Measurements from ENCODE around the gene ACKR2. TPM values are rescaled to one million over a fixed set of nuclear protein-coding genes. Genes with fewer than 3 reads are reported as not detected.
A peak's percentile ranks its signal among the peaks of the same experiment; 100 is the strongest.

Gene ACKR2
- polyA plus RNA-seq, 1 of the 3 experiments (the other 2 are of a cell fraction), result 0.10 TPM

DNA sequence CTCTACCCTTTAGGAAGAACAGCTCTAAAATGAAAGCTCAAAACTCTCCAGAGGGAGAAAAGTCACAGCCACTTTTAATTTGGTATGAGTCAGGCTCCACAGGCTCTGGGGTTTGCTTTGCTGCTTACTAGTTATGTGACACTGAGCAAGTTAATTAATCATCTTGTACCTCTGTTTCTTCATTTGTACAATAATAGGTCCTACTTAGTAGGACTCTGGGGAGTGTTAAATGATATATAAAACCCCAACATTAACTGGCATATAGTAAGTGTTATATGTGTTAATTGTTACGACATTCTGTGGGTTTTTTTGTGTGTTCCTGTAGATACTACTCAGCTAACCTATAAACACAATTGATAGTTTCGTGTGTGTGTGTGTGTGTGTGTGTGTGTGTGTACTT lies 6.6 kb downstream of the ACKR2 start:
- no peak overlapping the region for H3K9ac ChIP-seq
- no peak overlapping the region for H3K27ac ChIP-seq (ENCODE audit: low read depth in 2 of 2, low read length in 1 of 2)
- H3K9me3 ChIP-seq, result no peaks in the 10 kb centered on the region
- H3F3A ChIP-seq (replicated peaks; ENCODE audit: insufficient read depth), result peaks cover 12% of the 10 kb centered on the region
- H3K4me1 ChIP-seq (ENCODE audit: control insufficient read depth in 1 of 2, insufficient read depth in 2 of 2, low read depth in 1 of 2, low read length in 1 of 2), result peaks cover 0 to 8% of the 10 kb centered on the region in 2 experiments; a peak in 2 of 4 replicates
- ChIA-PET CTCF (interaction anchor here (0.8 to 4.4 kb wide), 4 partner anchors 14 to 36 kb away, joined by 3 to 17 read pairs (median 4); no protein-coding TSS in a partner anchor), POLR2A (no interaction called here)
- H3K79me2 ChIP-seq (ENCODE audit: insufficient read depth), result no peaks in the 10 kb centered on the region
- TF ChIP-seq FOXM1 (IDR thresholded peaks at IDR 0.05; ENCODE audit: low read depth), result no peak
- TF ChIP-seq MXI1 (IDR thresholded peaks at IDR 0.05; ENCODE audit: low read depth, low read length), result no peak
- no peak for TF ChIP-seq SIN3A (IDR thresholded peaks at IDR 0.05; ENCODE audit: borderline replicate concordance, low read depth, low read length)
- H3K9me2 ChIP-seq, result no peaks in the 10 kb centered on the region
- no peaks in the 10 kb centered on the region for H3K36me3 ChIP-seq (replicated peaks in 1 of 2; ENCODE audit: control insufficient read depth in 1 of 2, insufficient read depth in 2 of 2, low read length in 1 of 2)
- H3K27me3 ChIP-seq (ENCODE audit: insufficient read depth), result no peaks in the 10 kb centered on the region
- no peaks in the 10 kb centered on the region for H4K20me1 ChIP-seq (ENCODE audit: insufficient read depth)
- no peak overlapping the region for H3K4me3 ChIP-seq (ENCODE audit: low read depth in 2 of 2, low read length in 1 of 2)
- 43% methylated on average over 2 of the region's 2 CpGs for WGBS (ENCODE audit: low lambda C conversion rate)
- DNase-seq, result no peak
- H3K4me2 ChIP-seq, result no peak overlapping the region
- no peak overlapping the region for H2AFZ ChIP-seq (ENCODE audit: low read depth)

GRCh38 chr3:42819351-42819965 lies 10.2 kb downstream of the ACKR2 start:
- peaks cover 12% of the 10 kb centered on the region for H3F3A ChIP-seq (replicated peaks; ENCODE audit: insufficient read depth)
- H3K27me3 ChIP-seq (ENCODE audit: insufficient read depth), result no peaks in the 10 kb centered on the region
- ChIA-PET POLR2A (interaction anchor here (0.5 to 1.1 kb wide), 2 partner anchors 15 to 165 kb away, joined by 3 to 5 read pairs; partner anchors contain the start of gene HIGD1A), CTCF (interaction anchor here (0.6 to 6.3 kb wide), 19 partner anchors 9 to 630 kb away, joined by 3 to 38 read pairs (median 4); partner anchors contain the start of genes ACKR2 and HIGD1A)
- H3K36me3 ChIP-seq (replicated peaks in 1 of 2; ENCODE audit: control insufficient read depth in 1 of 2, insufficient read depth in 2 of 2, low read length in 1 of 2), result no peaks in the 10 kb centered on the region
- peak overlapping the region; percentile 12 to 64; a peak in 2 of 4 replicates for H3K27ac ChIP-seq (ENCODE audit: low read depth in 2 of 2, low read length in 1 of 2)
- H3K4me2 ChIP-seq, result peak overlapping the region; percentile 12; the same call in 1 of the 2 replicates
- DNase-seq, result peak; percentile 54
- no peak overlapping the region for H3K4me3 ChIP-seq (ENCODE audit: low read depth in 2 of 2, low read length in 1 of 2)
- no peaks in the 10 kb centered on the region for H4K20me1 ChIP-seq (ENCODE audit: insufficient read depth)
- 5% methylated on average over 2 of the region's 2 CpGs for WGBS (ENCODE audit: low lambda C conversion rate)
- TF ChIP-seq REST (IDR thresholded peaks at IDR 0.05; ENCODE audit: low read depth, low read length) (no peak), CHD2 (IDR thresholded peaks at IDR 0.05; ENCODE audit: low read length, partially characterized antibody) (no peak)
- TF ChIP-seq, protein P1, sequence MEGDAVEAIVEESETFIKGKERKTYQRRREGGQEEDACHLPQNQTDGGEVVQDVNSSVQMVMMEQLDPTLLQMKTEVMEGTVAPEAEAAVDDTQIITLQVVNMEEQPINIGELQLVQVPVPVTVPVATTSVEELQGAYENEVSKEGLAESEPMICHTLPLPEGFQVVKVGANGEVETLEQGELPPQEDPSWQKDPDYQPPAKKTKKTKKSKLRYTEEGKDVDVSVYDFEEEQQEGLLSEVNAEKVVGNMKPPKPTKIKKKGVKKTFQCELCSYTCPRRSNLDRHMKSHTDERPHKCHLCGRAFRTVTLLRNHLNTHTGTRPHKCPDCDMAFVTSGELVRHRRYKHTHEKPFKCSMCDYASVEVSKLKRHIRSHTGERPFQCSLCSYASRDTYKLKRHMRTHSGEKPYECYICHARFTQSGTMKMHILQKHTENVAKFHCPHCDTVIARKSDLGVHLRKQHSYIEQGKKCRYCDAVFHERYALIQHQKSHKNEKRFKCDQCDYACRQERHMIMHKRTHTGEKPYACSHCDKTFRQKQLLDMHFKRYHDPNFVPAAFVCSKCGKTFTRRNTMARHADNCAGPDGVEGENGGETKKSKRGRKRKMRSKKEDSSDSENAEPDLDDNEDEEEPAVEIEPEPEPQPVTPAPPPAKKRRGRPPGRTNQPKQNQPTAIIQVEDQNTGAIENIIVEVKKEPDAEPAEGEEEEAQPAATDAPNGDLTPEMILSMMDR (IDR thresholded peaks at IDR 0.05), result peak; percentile 28; the same call in 1 of the 2 replicates
- no peaks in the 10 kb centered on the region for H3K9me3 ChIP-seq
- H3K79me2 ChIP-seq (ENCODE audit: insufficient read depth), result no peaks in the 10 kb centered on the region
- no peak overlapping the region for H3K9ac ChIP-seq
- H3K9me2 ChIP-seq, result no peaks in the 10 kb centered on the region
- peaks cover 0 to 11% of the 10 kb centered on the region in 2 experiments; a peak in 2 of 4 replicates for H3K4me1 ChIP-seq (ENCODE audit: control insufficient read depth in 1 of 2, insufficient read depth in 2 of 2, low read depth in 1 of 2, low read length in 1 of 2)
- H2AFZ ChIP-seq (ENCODE audit: low read depth), result no peak overlapping the region
